ENCODE results near the gene KHDRBS1. TPM values are rescaled to one million over a fixed set of nuclear protein-coding genes. Genes with fewer than 3 reads are reported as not detected.

The KHDRBS1 gene
- polyA plus RNA-seq, 1 of the 3 experiments (the other 2 are of a cell fraction) = 52.8 TPM

DNA sequence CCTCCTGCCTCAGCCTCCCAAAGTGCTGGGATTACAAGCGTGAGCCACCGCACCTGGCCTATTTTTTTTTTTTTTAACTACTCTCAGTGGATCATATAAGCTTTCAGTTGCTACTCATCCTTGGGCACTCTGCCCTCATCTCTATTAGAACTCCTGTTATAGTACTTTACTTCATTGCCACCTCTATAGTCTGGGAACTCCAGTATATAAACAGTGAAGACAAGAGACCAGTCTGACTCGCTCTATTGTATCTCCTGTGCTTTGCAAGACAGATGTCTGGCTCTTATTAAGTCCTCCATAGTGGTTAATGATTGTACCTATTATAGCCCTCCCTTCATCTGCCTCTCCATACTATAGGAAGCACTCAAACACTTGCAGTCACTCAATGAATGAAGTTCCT is 15.1 kb downstream of the KHDRBS1 start:
- no peak for DNase-seq
- no peaks in the 10 kb centered on the region for H3K9me2 ChIP-seq
- no peak overlapping the region for H3K27ac ChIP-seq (ENCODE audit: low read depth in 2 of 2, low read length in 1 of 2)
- H3K4me2 ChIP-seq = no peak overlapping the region
- no peaks in the 10 kb centered on the region; the same call in 1 of the 2 replicates for H3K79me2 ChIP-seq (ENCODE audit: insufficient read depth)
- CTCF ChIA-PET = no interaction called here
- POLR2A ChIA-PET = no interaction called here
- TF ChIP-seq ELF1 (IDR thresholded peaks at IDR 0.05) (no peak), RFX5 (IDR thresholded peaks at IDR 0.05; ENCODE audit: low read length) (no peak), NFIC (IDR thresholded peaks at IDR 0.05; ENCODE audit: borderline replicate concordance) (no peak), MEF2A (IDR thresholded peaks at IDR 0.05; ENCODE audit: borderline replicate concordance, low read depth) (no peak), CHD2 (IDR thresholded peaks at IDR 0.05; ENCODE audit: low read length, partially characterized antibody) (no peak), EP300 (IDR thresholded peaks at IDR 0.05; ENCODE audit: borderline replicate concordance in 1 of 2, low read depth in 1 of 2, low read length in 1 of 2) (no peak), POLR2AphosphoS5 (IDR thresholded peaks at IDR 0.05; ENCODE audit: low read depth, low read length) (no peak), TCF12 (IDR thresholded peaks at IDR 0.05) (no peak), FOXJ3 (CRISPR knock-in tag; IDR thresholded peaks at IDR 0.05) (no peak), FOXM1 (IDR thresholded peaks at IDR 0.05; ENCODE audit: low read depth) (no peak), NRF1 (IDR thresholded peaks at IDR 0.05; ENCODE audit: low read depth, low read length) (no peak), TAF1 (IDR thresholded peaks at IDR 0.05; ENCODE audit: borderline replicate concordance, low read depth, low read length) (no peak), RAD21 (IDR thresholded peaks at IDR 0.05; ENCODE audit: low read length) (no peak), RXRA (IDR thresholded peaks at IDR 0.05; ENCODE audit: borderline replicate concordance, low read depth) (no peak)
- TF ChIP-seq, protein P1, sequence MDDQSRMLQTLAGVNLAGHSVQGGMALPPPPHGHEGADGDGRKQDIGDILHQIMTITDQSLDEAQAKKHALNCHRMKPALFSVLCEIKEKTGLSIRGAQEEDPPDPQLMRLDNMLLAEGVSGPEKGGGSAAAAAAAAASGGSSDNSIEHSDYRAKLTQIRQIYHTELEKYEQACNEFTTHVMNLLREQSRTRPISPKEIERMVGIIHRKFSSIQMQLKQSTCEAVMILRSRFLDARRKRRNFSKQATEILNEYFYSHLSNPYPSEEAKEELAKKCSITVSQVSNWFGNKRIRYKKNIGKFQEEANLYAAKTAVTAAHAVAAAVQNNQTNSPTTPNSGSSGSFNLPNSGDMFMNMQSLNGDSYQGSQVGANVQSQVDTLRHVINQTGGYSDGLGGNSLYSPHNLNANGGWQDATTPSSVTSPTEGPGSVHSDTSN (IDR thresholded peaks at IDR 0.05) = no peak
- TF ChIP-seq, protein P2, sequence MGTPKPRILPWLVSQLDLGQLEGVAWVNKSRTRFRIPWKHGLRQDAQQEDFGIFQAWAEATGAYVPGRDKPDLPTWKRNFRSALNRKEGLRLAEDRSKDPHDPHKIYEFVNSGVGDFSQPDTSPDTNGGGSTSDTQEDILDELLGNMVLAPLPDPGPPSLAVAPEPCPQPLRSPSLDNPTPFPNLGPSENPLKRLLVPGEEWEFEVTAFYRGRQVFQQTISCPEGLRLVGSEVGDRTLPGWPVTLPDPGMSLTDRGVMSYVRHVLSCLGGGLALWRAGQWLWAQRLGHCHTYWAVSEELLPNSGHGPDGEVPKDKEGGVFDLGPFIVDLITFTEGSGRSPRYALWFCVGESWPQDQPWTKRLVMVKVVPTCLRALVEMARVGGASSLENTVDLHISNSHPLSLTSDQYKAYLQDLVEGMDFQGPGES (IDR thresholded peaks at IDR 0.05; ENCODE audit: low read depth, low read length) = no peak
- TF ChIP-seq, protein P3, sequence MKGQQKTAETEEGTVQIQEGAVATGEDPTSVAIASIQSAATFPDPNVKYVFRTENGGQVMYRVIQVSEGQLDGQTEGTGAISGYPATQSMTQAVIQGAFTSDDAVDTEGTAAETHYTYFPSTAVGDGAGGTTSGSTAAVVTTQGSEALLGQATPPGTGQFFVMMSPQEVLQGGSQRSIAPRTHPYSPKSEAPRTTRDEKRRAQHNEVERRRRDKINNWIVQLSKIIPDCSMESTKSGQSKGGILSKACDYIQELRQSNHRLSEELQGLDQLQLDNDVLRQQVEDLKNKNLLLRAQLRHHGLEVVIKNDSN (IDR thresholded peaks at IDR 0.05; ENCODE audit: borderline replicate concordance, low read depth) = no peak
- TF ChIP-seq, protein P4, sequence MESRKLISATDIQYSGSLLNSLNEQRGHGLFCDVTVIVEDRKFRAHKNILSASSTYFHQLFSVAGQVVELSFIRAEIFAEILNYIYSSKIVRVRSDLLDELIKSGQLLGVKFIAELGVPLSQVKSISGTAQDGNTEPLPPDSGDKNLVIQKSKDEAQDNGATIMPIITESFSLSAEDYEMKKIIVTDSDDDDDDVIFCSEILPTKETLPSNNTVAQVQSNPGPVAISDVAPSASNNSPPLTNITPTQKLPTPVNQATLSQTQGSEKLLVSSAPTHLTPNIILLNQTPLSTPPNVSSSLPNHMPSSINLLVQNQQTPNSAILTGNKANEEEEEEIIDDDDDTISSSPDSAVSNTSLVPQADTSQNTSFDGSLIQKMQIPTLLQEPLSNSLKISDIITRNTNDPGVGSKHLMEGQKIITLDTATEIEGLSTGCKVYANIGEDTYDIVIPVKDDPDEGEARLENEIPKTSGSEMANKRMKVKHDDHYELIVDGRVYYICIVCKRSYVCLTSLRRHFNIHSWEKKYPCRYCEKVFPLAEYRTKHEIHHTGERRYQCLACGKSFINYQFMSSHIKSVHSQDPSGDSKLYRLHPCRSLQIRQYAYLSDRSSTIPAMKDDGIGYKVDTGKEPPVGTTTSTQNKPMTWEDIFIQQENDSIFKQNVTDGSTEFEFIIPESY (IDR thresholded peaks at IDR 0.05; ENCODE audit: borderline replicate concordance, low read depth) = no peak
- H3K4me3 ChIP-seq (ENCODE audit: low read depth in 2 of 2, low read length in 1 of 2) = no peak overlapping the region
- H3F3A ChIP-seq (replicated peaks; ENCODE audit: insufficient read depth) = peaks cover 54% of the 10 kb centered on the region
- H3K4me1 ChIP-seq (ENCODE audit: control insufficient read depth in 1 of 2, insufficient read depth in 2 of 2, low read depth in 1 of 2, low read length in 1 of 2) = peaks cover 0 to 16% of the 10 kb centered on the region in 2 experiments; a peak in 1 of 4 replicates
- H3K36me3 ChIP-seq (replicated peaks in 1 of 2; ENCODE audit: control insufficient read depth in 1 of 2, insufficient read depth in 2 of 2, low read length in 1 of 2) = peaks cover 38 to 70% of the 10 kb centered on the region in 2 experiments
- H2AFZ ChIP-seq (ENCODE audit: low read depth) = no peak overlapping the region
- no peaks in the 10 kb centered on the region for H3K9me3 ChIP-seq
- no peak overlapping the region for H3K9ac ChIP-seq
- H3K27me3 ChIP-seq (ENCODE audit: insufficient read depth) = no peaks in the 10 kb centered on the region
- 97% methylated on average over 3 of the region's 3 CpGs for WGBS (ENCODE audit: low lambda C conversion rate)
- peaks cover 99% of the 10 kb centered on the region for H4K20me1 ChIP-seq (ENCODE audit: insufficient read depth)
